Activated T-cell treated with anti-CD3 and anti-CD28 coated beads for 48 hours (primary cell): ENCODE measurements around the gene MALL.
"Not testable (repeated sequence)": the region's sequence is repeated elsewhere in the genome, so short reads cannot be mapped to it uniquely, and the experiment has no call there.

Experiments
- DNase-seq: peaks from one replicate; pipeline ENCODE4 v3.0.0-alpha.2; 2020; ENCODE audit warnings: low read depth

MALL gene

GRCh38 chr2:110120171-110121051, 4.8 kb upstream of the MALL start:
- DNase-seq = no peak

- DNase-seq = no peak
Observed at GRCh38 chr2:110116033-110116710, 550 bp upstream of the MALL start.

GRCh38 chr2:110114831-110115255, 779 bp downstream of the MALL start:
- DNase-seq = no peak

- DNase-seq = no peak
Observed at GRCh38 chr2:110113961-110114591, 1.5 kb downstream of the MALL start.

GRCh38 chr2:110108291-110108690, 7.3 kb downstream of the MALL start:
- not testable (repeated sequence) for DNase-seq

GRCh38 chr2:110107092-110108079, 8.2 kb downstream of the MALL start:
- no peak for DNase-seq

- no peak for DNase-seq
Observed at GRCh38 chr2:110106642-110107041, 9.0 kb downstream of the MALL start.

GRCh38 chr2:110105608-110106467, 9.8 kb downstream of the MALL start:
- no peak for DNase-seq

- DNase-seq = no peak
Observed at GRCh38 chr2:110105183-110105582, 10.4 kb downstream of the MALL start.

GRCh38 chr2:110104025-110104771, 11.4 kb downstream of the MALL start:
- no peak for DNase-seq

GRCh38 chr2:110103061-110103961, 12.3 kb downstream of the MALL start:
- DNase-seq = no peak

GRCh38 chr2:110101901-110102803, 13.5 kb downstream of the MALL start:
- DNase-seq = no peak

GRCh38 chr2:110101280-110101844, 14.3 kb downstream of the MALL start:
- DNase-seq = no peak

- DNase-seq = not testable (repeated sequence)
Observed at GRCh38 chr2:110100880-110101279, 14.7 kb downstream of the MALL start.

GRCh38 chr2:110100480-110100879, 15.1 kb downstream of the MALL start:
- no peak for DNase-seq

GRCh38 chr2:110099471-110100225, 16.0 kb downstream of the MALL start:
- no peak for DNase-seq

GRCh38 chr2:110099038-110099425, 16.6 kb downstream of the MALL start:
- DNase-seq = no peak
